Hematopoietic multipotent progenitor cell treated with erythropoietin and hydrocortisone succinate and interleukin-3 and kit ligand, for 4 days (in vitro differentiated cells): Measurements from ENCODE around the gene ZNF2.
A peak's percentile ranks its signal among the peaks of the same experiment; 100 is the strongest.

Experiments
- DNase-seq: peaks from one replicate; pipeline ENCODE4 v3.0.0-alpha.2; 2015

ZNF2 gene

GRCh38 chr2:95165371-95166064, at the start of gene ZNF2:
Gene ZNF2 (plus strand): TSS chr2:95165809. CDS start chr2:95176227, 10,418 bp downstream.
- peak; percentile 99 for DNase-seq

GRCh38 chr2:95121093-95121406, 44.6 kb upstream of the ZNF2 start:
- no peak for DNase-seq

GRCh38 chr2:95121407-95122196, 44.0 kb upstream of the ZNF2 start, which contains the start of gene MRPS5:
Gene MRPS5 (minus strand): TSS chr2:95121808. CDS start chr2:95121791, 17 bp downstream.
- peak; percentile 92 for DNase-seq

GRCh38 chr2:95122197-95122551, 43.4 kb upstream of the ZNF2 start:
- DNase-seq, result no peak

GRCh38 chr2:95138702-95139101, 26.9 kb upstream of the ZNF2 start:
- DNase-seq, result no peak

- DNase-seq, result no peak
These were observed 21.8 kb upstream of the ZNF2 start for GRCh38 chr2:95143838-95144237.

- no peak for DNase-seq
These were observed 16.1 kb upstream of the ZNF2 start for GRCh38 chr2:95149397-95149984.

- DNase-seq, result no peak
These were observed 7.2 kb upstream of the ZNF2 start for GRCh38 chr2:95158441-95158840.

- DNase-seq, result peak; percentile 58
These were observed 6.6 kb upstream of the ZNF2 start for GRCh38 chr2:95158891-95159619.

GRCh38 chr2:95159690-95160449, 5.7 kb upstream of the ZNF2 start, which contains the start of gene ZNF514:
Gene ZNF514 (minus strand): TSS chr2:95159848. CDS start chr2:95153253, 6,595 bp downstream.
- peak; percentile 89 for DNase-seq

GRCh38 chr2:95165030-95165370, 609 bp upstream of the ZNF2 start:
- no peak for DNase-seq

- no peak for DNase-seq
These were observed 605 bp downstream of the ZNF2 start for GRCh38 chr2:95166065-95166763.

- DNase-seq, result no peak
These were observed 6.3 kb downstream of the ZNF2 start for GRCh38 chr2:95171902-95172301.

- no peak for DNase-seq
These were observed 8.5 kb downstream of the ZNF2 start for GRCh38 chr2:95174031-95174542.

- no peak for DNase-seq
These were observed 13.8 kb downstream of the ZNF2 start for GRCh38 chr2:95179451-95179850.

GRCh38 chr2:95181774-95182173, 16.2 kb downstream of the ZNF2 start:
- no peak for DNase-seq

- DNase-seq, result no peak
These were observed 19.6 kb downstream of the ZNF2 start for GRCh38 chr2:95185197-95185596.

GRCh38 chr2:95185973-95186372, 20.4 kb downstream of the ZNF2 start:
- DNase-seq, result no peak

GRCh38 chr2:95192956-95193355, 27.3 kb downstream of the ZNF2 start:
- peak; percentile 54 for DNase-seq

GRCh38 chr2:95203911-95204310, 38.3 kb downstream of the ZNF2 start:
- no peak for DNase-seq

GRCh38 chr2:95204396-95204795, 38.8 kb downstream of the ZNF2 start:
- DNase-seq, result no peak

- DNase-seq, result no peak
These were observed 40.5 kb downstream of the ZNF2 start for GRCh38 chr2:95206096-95206495.
